Body of pancreas (tissue), 4 donors: ENCODE data around the gene CEBPG.

Experiments used
- POLR2A ChIP-seq, 3 donors: fragments of 450-650 bp; IDR thresholded peaks; one replicate each; pipeline ENCODE4 v1.6.1; 2016; ENCODE audit warnings: antibody characterized with exemption in 3 of 3, mild to moderate bottlenecking in 2 of 3
- TF ChIP-seq, protein P1 (sequence below), 7 experiments: fragments of 450-650 bp in 4 of 7; fragments of 200-600 bp in 3 of 7; sonication (generic) in 3 of 7; IDR thresholded peaks; one replicate each; pipeline ENCODE4 v1.5.1; 2016 to 2019; ENCODE audit warnings: antibody characterized with exemption in 7 of 7

DNA sequence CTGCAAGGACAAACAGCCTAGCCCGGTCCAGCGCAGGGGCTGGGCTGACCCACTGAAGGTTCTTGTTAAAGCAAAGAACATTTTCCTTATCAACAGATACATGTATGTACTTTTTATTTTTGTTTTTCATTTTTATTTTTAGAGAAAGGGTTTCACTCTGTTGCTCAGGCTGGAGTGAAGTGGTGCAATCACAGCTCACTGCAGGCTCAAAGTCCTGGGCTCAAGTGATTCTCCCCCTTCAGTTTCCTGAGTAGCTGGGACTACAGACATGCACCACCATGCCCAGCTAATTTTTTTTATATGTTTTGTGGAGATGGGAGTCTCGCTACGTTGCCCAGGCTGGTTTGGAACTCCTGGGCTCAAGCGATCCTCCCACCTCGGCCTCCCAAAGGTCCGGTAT is 47.9 kb downstream of the CEBPG start:
- TF ChIP-seq, protein P1, sequence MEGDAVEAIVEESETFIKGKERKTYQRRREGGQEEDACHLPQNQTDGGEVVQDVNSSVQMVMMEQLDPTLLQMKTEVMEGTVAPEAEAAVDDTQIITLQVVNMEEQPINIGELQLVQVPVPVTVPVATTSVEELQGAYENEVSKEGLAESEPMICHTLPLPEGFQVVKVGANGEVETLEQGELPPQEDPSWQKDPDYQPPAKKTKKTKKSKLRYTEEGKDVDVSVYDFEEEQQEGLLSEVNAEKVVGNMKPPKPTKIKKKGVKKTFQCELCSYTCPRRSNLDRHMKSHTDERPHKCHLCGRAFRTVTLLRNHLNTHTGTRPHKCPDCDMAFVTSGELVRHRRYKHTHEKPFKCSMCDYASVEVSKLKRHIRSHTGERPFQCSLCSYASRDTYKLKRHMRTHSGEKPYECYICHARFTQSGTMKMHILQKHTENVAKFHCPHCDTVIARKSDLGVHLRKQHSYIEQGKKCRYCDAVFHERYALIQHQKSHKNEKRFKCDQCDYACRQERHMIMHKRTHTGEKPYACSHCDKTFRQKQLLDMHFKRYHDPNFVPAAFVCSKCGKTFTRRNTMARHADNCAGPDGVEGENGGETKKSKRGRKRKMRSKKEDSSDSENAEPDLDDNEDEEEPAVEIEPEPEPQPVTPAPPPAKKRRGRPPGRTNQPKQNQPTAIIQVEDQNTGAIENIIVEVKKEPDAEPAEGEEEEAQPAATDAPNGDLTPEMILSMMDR (IDR thresholded peaks at IDR 0.05), result no peak
- TF ChIP-seq POLR2A (IDR thresholded peaks at IDR 0.05), result no peak
